GM19035 (cell line): ENCODE data around the gene LTBP1.
"Not testable (repeated sequence)": the region's sequence is repeated elsewhere in the genome, so short reads cannot be mapped to it uniquely, and the experiment has no call there.

Experiments used
- ATAC-seq: cut with Tn5 transposase; IDR thresholded peaks from one replicate; pipeline ENCODE4 v1.9.1; 2021; ENCODE audit not compliant: unreplicated experiment

LTBP1 gene

DNA sequence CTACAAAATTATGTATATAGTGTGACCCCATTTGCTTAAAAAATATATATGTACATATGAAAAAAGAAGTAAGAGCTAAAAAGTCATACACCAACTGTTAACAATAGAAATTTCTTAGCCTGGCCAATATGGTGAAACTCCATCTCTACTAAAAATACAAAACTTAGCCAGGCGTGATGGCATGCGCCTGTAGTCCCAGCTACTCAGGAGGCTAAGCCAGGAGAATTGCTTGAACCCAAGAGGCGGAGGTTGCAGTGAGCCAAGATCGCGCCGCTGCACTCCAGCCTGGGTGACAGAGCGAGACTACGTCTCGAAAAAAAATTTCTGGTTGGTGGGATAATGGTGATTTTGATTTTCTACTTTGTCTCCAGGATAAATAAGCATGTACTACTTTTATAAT lies 495.3 kb downstream of the LTBP1 start:
- ATAC-seq = not testable (repeated sequence)

DNA sequence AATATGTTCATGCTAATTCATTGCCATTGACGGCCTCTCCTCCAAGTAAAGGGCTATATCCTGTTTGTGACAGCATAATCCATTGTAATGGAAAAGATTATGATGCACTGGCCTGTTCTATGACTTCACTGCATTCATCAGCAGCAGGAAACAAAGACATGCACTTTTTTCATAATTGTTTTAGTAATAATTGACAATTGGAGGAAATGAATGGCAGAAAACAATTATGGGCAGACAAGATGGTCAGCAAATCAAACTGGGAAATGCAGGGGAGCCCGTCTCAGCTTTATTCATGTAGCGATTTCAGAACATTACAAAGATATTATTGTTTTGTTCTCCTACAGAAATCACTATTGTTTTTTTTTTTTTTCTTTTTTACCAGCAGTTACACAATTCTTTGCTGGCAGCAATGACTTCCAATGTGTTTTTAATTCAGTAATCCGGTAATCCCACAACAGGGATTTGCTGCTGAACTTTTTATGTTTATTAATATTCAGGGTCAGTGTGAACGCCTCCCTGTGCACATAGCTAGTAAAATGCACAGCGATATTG lies 495.9 kb downstream of the LTBP1 start:
- no peak for ATAC-seq

GRCh38 chr2:33443274-33443829 lies 496.6 kb downstream of the LTBP1 start:
- no peak for ATAC-seq

- no peak for ATAC-seq
Observed at GRCh38 chr2:33444967-33445366, 498.2 kb downstream of the LTBP1 start.

DNA sequence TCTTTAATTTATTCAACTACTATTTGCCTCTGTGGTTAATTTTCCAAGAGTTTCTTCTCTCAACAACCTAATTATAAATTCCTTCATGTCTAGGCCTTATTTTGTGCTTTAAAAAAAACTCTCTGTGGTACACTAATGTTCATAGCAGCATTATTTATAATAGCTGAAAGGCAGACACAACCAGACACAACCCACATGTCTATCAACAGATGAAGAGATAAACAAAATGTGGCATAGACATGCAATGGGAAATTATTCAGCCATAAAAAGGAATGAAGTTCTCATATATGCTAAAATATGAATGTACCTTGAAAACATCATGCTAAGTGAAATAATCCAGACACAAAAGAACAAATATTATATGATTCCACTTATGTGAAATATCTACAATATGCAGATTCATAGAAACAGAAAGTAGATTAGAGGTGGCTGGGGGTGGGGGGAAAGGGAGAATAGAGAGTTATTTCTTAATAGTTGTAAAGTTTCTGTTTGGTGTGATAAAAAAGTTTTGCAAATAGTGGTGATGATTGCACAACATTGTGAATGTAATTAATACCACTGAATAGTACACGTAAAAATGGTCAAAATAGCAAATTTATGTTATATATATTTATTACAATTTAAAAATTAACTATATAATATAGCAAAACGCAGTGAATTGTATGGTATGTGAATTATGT lies 501.6 kb downstream of the LTBP1 start:
- ATAC-seq = no peak
